HK-2 (cell line): ENCODE measurements around the gene AP3D1.

ENCODE experiments used
- DNase-seq: peaks from one replicate; pipeline ENCODE4 v3.0.0-alpha.2; 2018; ENCODE audit not compliant: unreplicated experiment

AP3D1 gene

GRCh38 chr19:2084993-2085720 is 66.2 kb downstream of the AP3D1 start:
- DNase-seq: peak; percentile 90

- no peak for DNase-seq
Measured at GRCh38 chr19:2083174-2083854, 68.1 kb downstream of the AP3D1 start.

GRCh38 chr19:2081873-2082810 is 69.2 kb downstream of the AP3D1 start:
- DNase-seq: no peak

GRCh38 chr19:2080336-2080988 is 70.9 kb downstream of the AP3D1 start:
- no peak for DNase-seq

GRCh38 chr19:2079865-2080301 is 71.5 kb downstream of the AP3D1 start:
- no peak for DNase-seq

- no peak for DNase-seq
Measured at GRCh38 chr19:2079076-2079864, 72.1 kb downstream of the AP3D1 start.

GRCh38 chr19:2077833-2078619 is 73.3 kb downstream of the AP3D1 start:
- no peak for DNase-seq

- DNase-seq: no peak
Measured at GRCh38 chr19:2077398-2077797, 74.0 kb downstream of the AP3D1 start.

GRCh38 chr19:2076526-2076944 is 74.8 kb downstream of the AP3D1 start:
- DNase-seq: no peak

GRCh38 chr19:2072757-2073551 is 78.4 kb downstream of the AP3D1 start:
- no peak for DNase-seq

GRCh38 chr19:2070986-2071673 is 80.2 kb downstream of the AP3D1 start:
- no peak for DNase-seq

GRCh38 chr19:2070436-2070827 is 80.9 kb downstream of the AP3D1 start:
- no peak for DNase-seq

GRCh38 chr19:2064788-2065524 is 86.4 kb downstream of the AP3D1 start:
- DNase-seq: no peak

GRCh38 chr19:2064395-2064787 is 87.0 kb downstream of the AP3D1 start:
- no peak for DNase-seq

- DNase-seq: no peak
Measured at GRCh38 chr19:2063824-2064223, 87.5 kb downstream of the AP3D1 start.

- no peak for DNase-seq
Measured at GRCh38 chr19:2062770-2063169, 88.6 kb downstream of the AP3D1 start.

- DNase-seq: no peak
Measured at GRCh38 chr19:2062389-2062729, 89.0 kb downstream of the AP3D1 start.
